Esophagus squamous epithelium (tissue), 5 donors: ENCODE measurements around the gene NNMT. TPM values are rescaled to one million over a fixed set of nuclear protein-coding genes. Genes with fewer than 3 reads are reported as not detected.
A peak's percentile ranks its signal among the peaks of the same experiment; 100 is the strongest.

Experiments
- DNase-seq: peaks from one replicate; lab custom pipeline; 2025; lab: John Stamatoyannopoulos, UW
- H3K27ac ChIP-seq, 4 donors: fragments of 200-600 bp; sonication (generic); one replicate each; pipeline ENCODE4 v1.5.1; 2016 to 2019; ENCODE audit warnings: mild to moderate bottlenecking in 1 of 4
- H3K27me3 ChIP-seq, 4 donors: fragments of 200-600 bp; sonication (generic); 1 replicate in 3 of 4; 2 replicates in 1 of 4; pipeline versions ENCODE4 v1.5.1 to v1.6.0; 2017 to 2021; ENCODE audit warnings: antibody characterized with exemption in 1 of 4
- H3K36me3 ChIP-seq, 3 donors: fragments of 200-600 bp; sonication (generic); one replicate each; pipeline ENCODE4 v1.5.1; 2016 to 2019
- H3K4me1 ChIP-seq, 3 donors: fragments of 200-600 bp; sonication (generic); one replicate each; pipeline ENCODE4 v1.5.1; 2017 to 2019
- H3K4me3 ChIP-seq, 4 donors: fragments of 200-600 bp; sonication (generic); 1 replicate in 3 of 4; 2 replicates in 1 of 4; pipeline ENCODE4 v1.5.1; 2016 to 2019; ENCODE audit warnings: mild to moderate bottlenecking in 2 of 4, moderate library complexity in 1 of 4
- H3K9me3 ChIP-seq, 3 donors: fragments of 200-600 bp; sonication (generic); one replicate each; pipeline ENCODE4 v1.5.1; 2016 to 2019
- POLR2A ChIP-seq, 4 donors: fragments of 450-650 bp; IDR thresholded peaks; one replicate each; pipeline ENCODE4 v1.6.1; 2017; ENCODE audit warnings: antibody characterized with exemption in 4 of 4, mild to moderate bottlenecking in 4 of 4, moderate library complexity in 3 of 4
- WGBS, 2 donors: methylation state at CpG; one replicate each; pipeline ENCODE4 v1.1.5; 2018; 5-methylcytosine and 5-hydroxymethylcytosine counted together
- intact Hi-C: fragments of 100-400 bp; cut with DNase I; formaldehyde crosslinking; loops from one replicate; pipeline ENCODE4 v1.15.0; 2022
- total RNA-seq, 4 donors: library from RNA; depleted of rRNA; stranded (reverse); fragments of >200 nt; gene quantifications; one replicate each; pipeline ENCODE4 v1.1.0, GENCODE V29; 2016
- TF ChIP-seq, protein P1 (sequence below), 6 experiments: fragments of 450-650 bp in 4 of 6; fragments of 200-600 bp in 2 of 6; sonication (generic) in 2 of 6; IDR thresholded peaks; one replicate each; pipeline ENCODE4 v1.5.1; 2016 to 2019; ENCODE audit warnings: antibody characterized with exemption in 6 of 6, mild to moderate bottlenecking in 4 of 6, moderate library complexity in 4 of 6
- donor health status: DM: yes; HTN: yes; CAD: no.

NNMT gene
- total RNA-seq, 4 donors from 2014 or later: 4.1 to 142 (median 56.8) TPM

DNA sequence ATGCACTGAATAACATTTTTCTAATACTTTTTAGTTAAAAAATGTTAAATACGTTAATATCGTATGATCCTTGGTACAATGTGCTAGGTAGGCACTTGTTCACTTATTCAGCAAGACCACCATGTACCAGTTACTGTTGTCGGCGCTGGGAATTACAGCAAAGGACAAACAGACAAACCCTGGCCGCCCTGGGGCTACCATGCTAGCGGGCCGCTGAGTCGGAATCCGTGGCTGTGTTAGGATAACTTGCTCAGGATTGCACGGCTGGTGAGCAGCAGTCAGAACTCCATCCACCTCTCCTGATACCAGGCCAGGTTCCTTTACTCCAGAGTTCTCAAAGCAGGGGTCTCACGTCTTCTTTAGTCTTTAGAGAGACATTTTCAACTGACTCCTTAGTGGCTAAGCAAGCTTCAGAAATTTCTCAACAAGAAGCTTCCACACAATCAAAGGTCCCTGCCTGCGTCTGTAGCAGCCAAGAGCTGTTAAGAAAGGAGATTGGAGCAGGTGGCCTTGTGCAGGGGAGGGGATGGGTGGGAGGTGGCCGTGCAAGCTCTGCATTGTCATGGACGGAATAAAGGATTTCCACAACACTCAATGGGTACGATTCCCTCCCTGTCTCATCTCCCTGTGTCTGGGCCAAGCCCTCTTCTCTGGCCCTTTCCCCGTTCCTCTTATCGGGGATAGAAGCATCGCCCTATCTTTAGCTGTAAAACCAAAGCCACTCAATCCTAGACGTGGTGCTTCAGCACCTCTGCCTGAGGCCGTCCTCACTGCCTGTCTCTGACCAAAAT lies 39.8 kb upstream of the NNMT start:
- DNase-seq: no peak
- intact Hi-C loops: loop anchor here (5.0 kb wide), 1 partner anchor 359 kb away; no protein-coding TSS in a partner anchor
- Histone ChIP-seq H3K27me3 (peaks cover 0 to 3% (median 0%) of the 10 kb centered on the region in 4 donors), H3K4me3 (peak overlapping the region in 2 of 4 donors; percentile 30 to 31), H3K4me1 (peaks cover 17 to 69% (median 45%) of the 10 kb centered on the region in 3 donors), H3K27ac (peak overlapping the region; percentile 46 to 88 (median 72)), H3K36me3 (peaks cover 0 to 42% (median 16%) of the 10 kb centered on the region in 3 donors), H3K9me3 (no peaks in the 10 kb centered on the region)
- TF ChIP-seq, protein P1, sequence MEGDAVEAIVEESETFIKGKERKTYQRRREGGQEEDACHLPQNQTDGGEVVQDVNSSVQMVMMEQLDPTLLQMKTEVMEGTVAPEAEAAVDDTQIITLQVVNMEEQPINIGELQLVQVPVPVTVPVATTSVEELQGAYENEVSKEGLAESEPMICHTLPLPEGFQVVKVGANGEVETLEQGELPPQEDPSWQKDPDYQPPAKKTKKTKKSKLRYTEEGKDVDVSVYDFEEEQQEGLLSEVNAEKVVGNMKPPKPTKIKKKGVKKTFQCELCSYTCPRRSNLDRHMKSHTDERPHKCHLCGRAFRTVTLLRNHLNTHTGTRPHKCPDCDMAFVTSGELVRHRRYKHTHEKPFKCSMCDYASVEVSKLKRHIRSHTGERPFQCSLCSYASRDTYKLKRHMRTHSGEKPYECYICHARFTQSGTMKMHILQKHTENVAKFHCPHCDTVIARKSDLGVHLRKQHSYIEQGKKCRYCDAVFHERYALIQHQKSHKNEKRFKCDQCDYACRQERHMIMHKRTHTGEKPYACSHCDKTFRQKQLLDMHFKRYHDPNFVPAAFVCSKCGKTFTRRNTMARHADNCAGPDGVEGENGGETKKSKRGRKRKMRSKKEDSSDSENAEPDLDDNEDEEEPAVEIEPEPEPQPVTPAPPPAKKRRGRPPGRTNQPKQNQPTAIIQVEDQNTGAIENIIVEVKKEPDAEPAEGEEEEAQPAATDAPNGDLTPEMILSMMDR (IDR thresholded peaks at IDR 0.05): no peak
- WGBS, 2 donors: 85% methylated on average over 20 of the region's 20 CpGs

GRCh38 chr11:114256967-114257286 lies 39.3 kb upstream of the NNMT start:
- intact Hi-C loops: loop anchor here (5.0 kb wide), 1 partner anchor 360 kb away; no protein-coding TSS in a partner anchor
- Histone ChIP-seq H3K4me1 (peaks cover 17 to 67% (median 43%) of the 10 kb centered on the region in 3 donors), H3K27me3 (peaks cover 0 to 3% (median 0%) of the 10 kb centered on the region in 4 donors), H3K27ac (peak overlapping the region; percentile 46 to 88 (median 72)), H3K4me3 (peak overlapping the region in 2 of 4 donors; percentile 30 to 31), H3K9me3 (no peaks in the 10 kb centered on the region), H3K36me3 (peaks cover 0 to 37% (median 10%) of the 10 kb centered on the region in 3 donors)
- 83 to 89% methylated on average over 5 to 8 of the region's 10 CpGs for WGBS, 2 donors
- TF ChIP-seq POLR2A (IDR thresholded peaks at IDR 0.05): no peak
- TF ChIP-seq, protein P1 (IDR thresholded peaks at IDR 0.05): no peak
- no peak for DNase-seq

DNA sequence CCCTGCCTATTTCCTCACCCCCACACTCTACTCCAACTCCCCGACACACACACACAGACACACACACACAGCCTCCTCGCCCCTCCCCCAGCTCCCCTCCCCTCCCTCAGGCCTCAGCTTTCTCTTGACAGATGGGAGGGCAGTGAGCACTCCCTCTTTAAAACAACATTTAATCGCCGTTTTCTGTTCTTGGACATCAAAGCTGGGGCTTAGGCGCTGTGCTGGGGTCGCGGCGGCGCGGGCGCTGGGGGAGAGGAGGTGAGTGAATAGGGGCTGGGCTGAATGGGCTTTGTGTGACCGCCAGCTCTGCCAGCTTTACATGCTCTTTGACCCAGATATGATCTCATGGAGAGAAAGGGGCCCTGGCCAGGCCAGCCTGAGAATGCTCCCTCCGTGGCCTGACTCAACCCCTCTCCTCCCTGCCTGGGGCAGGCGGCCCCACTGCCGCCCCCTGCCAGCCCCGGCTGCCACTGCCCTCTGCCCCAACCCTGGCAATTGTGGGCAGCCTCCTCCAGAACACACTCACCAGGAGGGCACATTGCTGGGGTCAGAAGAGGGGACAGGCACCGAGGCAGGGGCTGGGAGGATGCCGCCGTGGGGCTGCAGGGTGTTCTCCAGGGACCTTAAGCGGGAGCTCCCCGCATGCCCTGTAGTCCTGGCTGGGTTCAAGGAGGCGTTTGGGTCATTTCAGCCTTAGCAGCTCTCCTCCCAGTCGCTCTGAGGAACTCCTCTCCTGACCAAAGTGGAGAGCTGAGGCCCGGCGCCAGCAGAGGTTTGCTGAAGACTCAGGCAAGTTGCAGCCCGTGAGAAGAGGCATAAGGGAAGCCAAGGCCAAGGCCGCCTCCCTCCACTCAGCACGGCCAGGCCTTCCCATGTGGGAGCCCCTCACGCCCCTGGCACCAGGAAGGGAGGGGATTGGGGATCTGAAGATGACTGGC lies 38.3 kb upstream of the NNMT start:
- Histone ChIP-seq H3K4me1 (peaks cover 17 to 57% (median 41%) of the 10 kb centered on the region in 3 donors), H3K9me3 (no peaks in the 10 kb centered on the region), H3K27me3 (peaks cover 0 to 3% (median 0%) of the 10 kb centered on the region in 4 donors), H3K27ac (peak overlapping the region; percentile 46 to 88 (median 72)), H3K36me3 (peaks cover 0 to 27% (median 8%) of the 10 kb centered on the region in 3 donors), H3K4me3 (peak overlapping the region in 3 of 4 donors; percentile 29 to 38 (median 30))
- DNase-seq: no peak
- 30 to 39% methylated on average over 4 to 5 of the region's 29 CpGs for WGBS, 2 donors
- TF ChIP-seq, protein P1 (IDR thresholded peaks at IDR 0.05): peak in 1 of 6 experiments; percentile 14
- no peak for TF ChIP-seq POLR2A (IDR thresholded peaks at IDR 0.05)
- intact Hi-C loops: loop anchor here (5.0 kb wide), 1 partner anchor 361 kb away; no protein-coding TSS in a partner anchor

GRCh38 chr11:114258696-114259095 lies 37.5 kb upstream of the NNMT start:
- peaks cover 17 to 57% (median 41%) of the 10 kb centered on the region in 3 donors for H3K4me1 ChIP-seq
- peak overlapping the region in 2 of 4 donors; percentile 30 to 38 for H3K4me3 ChIP-seq
- no peak for DNase-seq
- WGBS, 2 donors: 60 to 66% methylated on average over 7 of the region's 7 CpGs
- no peaks in the 10 kb centered on the region for H3K9me3 ChIP-seq
- intact Hi-C loops: loop anchor here (5.0 kb wide), 1 partner anchor 361 kb away; no protein-coding TSS in a partner anchor
- no peak for TF ChIP-seq POLR2A (IDR thresholded peaks at IDR 0.05)
- TF ChIP-seq, protein P1 (IDR thresholded peaks at IDR 0.05): no peak
- H3K27ac ChIP-seq: peak overlapping the region; percentile 46 to 88 (median 72)
- peaks cover 0 to 19% (median under 1%) of the 10 kb centered on the region in 3 donors for H3K36me3 ChIP-seq
- H3K27me3 ChIP-seq: peaks cover 0 to 3% (median 0%) of the 10 kb centered on the region in 4 donors
